NB4 (cell line): ENCODE data around the gene GPX5.

Experiments
- CTCF ChIP-seq: IDR thresholded peaks from one replicate; pipeline ENCODE4 v1.5.1; 2012; ENCODE audit warnings: low read depth, low read length
- MYC ChIP-seq: IDR thresholded peaks from 2 replicates; pipeline ENCODE4 v1.6.1; 2011; ENCODE audit warnings: low read depth, low read length
- POLR2A ChIP-seq: IDR thresholded peaks from 2 replicates; pipeline ENCODE4 v1.6.1; 2011; ENCODE audit warnings: mild to moderate bottlenecking; ENCODE audit not compliant: insufficient read length; ENCODE audit errors: extremely low read depth

GRCh38 chr6:28568515-28569108 is 42.9 kb downstream of the GPX5 start:
- no peak for TF ChIP-seq CTCF
- TF ChIP-seq MYC = no peak
- TF ChIP-seq POLR2A = no peak
